ENCODE data around the gene SSPN.

GRCh38 chr12:26204612-26205289 lies 9.4 kb downstream of the SSPN start:
- TF ChIP-seq EZH2 (optimal IDR thresholded peaks at IDR 0.05; ENCODE audit: low read depth, low read length) (no peak), CTCF (IDR thresholded peaks at IDR 0.05; ENCODE audit: low read length) (no peak), EZH2phosphoT487 (IDR thresholded peaks at IDR 0.05; ENCODE audit: low read length) (no peak)
